H1 (cell line): Measurements from ENCODE around the gene TMEM52B.

Experiments
- CEBPB ChIP-seq: IDR thresholded peaks from 2 replicates; pipeline ENCODE4 v1.6.1; 2012; ENCODE audit warnings: low read depth, low read length
- ZNF274 ChIP-seq: IDR thresholded peaks from 2 replicates; pipeline ENCODE4 v1.7.0; 2012; ENCODE audit warnings: low read length, borderline replicate concordance; ENCODE audit errors: extremely low read depth

DNA sequence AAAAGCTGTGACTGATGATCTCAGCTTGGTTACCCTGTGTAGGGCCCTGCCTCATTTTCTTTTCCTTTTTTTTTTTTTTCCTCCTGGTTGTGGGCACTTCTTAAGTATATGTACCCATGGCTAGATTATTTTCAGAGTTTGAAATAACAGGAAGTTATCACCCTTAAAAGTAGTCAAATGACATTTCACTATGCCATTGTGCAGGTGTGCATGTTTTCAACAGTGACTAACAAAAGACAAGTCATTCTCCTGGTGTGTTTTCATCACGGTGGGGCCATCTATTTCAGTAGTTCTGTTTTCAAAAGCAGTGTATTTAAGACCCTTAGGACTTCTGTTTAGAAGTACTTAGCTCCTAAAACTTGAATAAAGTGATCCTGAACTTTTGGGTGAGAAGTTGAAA is 48.8 kb downstream of the TMEM52B start:
- no peak for TF ChIP-seq CEBPB
- no peak for TF ChIP-seq ZNF274
